PFSK-1 (cell line): ENCODE measurements around the gene CASZ1.

ENCODE experiments used
- FOXP2 ChIP-seq: optimal IDR thresholded peaks from 2 replicates; pipeline ENCODE3; 2011; ENCODE audit warnings: borderline replicate concordance, control low read depth, inconsistent platforms; ENCODE audit not compliant: insufficient read depth; ENCODE audit errors: extremely low read length, extremely low read depth
- POLR2AphosphoS5 ChIP-seq: IDR thresholded peaks from 2 replicates; pipeline ENCODE4 v1.6.1; 2012; ENCODE audit warnings: low read depth, mild to moderate bottlenecking, control low read depth, low read length, moderate library complexity
- REST ChIP-seq, 2 experiments: IDR thresholded peaks; 2 replicates each; pipeline versions ENCODE4 v1.6.1 to v1.8.0; 2011 to 2012; ENCODE audit warnings: low read depth in 2 of 2, low read length in 2 of 2, control low read depth in 1 of 2, inconsistent platforms in 1 of 2, mild to moderate bottlenecking in 1 of 2, moderate library complexity in 1 of 2; ENCODE audit not compliant: insufficient read depth in 1 of 2
- SIN3A ChIP-seq: IDR thresholded peaks from 2 replicates; pipeline ENCODE4 v1.6.1; 2012; ENCODE audit warnings: mild to moderate bottlenecking, low read length, moderate library complexity, borderline replicate concordance; ENCODE audit not compliant: insufficient read depth
- TAF1 ChIP-seq: IDR thresholded peaks from 2 replicates; pipeline ENCODE4 v1.6.1; 2012; ENCODE audit warnings: low read length, control low read depth, borderline replicate concordance; ENCODE audit not compliant: insufficient read depth

The CASZ1 gene

GRCh38 chr1:10772711-10773110 lies 23.7 kb downstream of the CASZ1 start:
- no peak for TF ChIP-seq FOXP2

GRCh38 chr1:10771789-10772188 lies 24.7 kb downstream of the CASZ1 start:
- TF ChIP-seq REST (IDR thresholded peaks at IDR 0.05; ENCODE audit: insufficient read depth in 1 of 2, low read depth in 2 of 2, low read length in 2 of 2) (no peak), TAF1 (no peak), SIN3A (no peak), POLR2AphosphoS5 (no peak), FOXP2 (no peak)

GRCh38 chr1:10768552-10768951 lies 27.9 kb downstream of the CASZ1 start:
- no peak for TF ChIP-seq REST (IDR thresholded peaks at IDR 0.05; ENCODE audit: insufficient read depth in 1 of 2, low read depth in 2 of 2, low read length in 2 of 2)
- TF ChIP-seq POLR2AphosphoS5: no peak
- no peak for TF ChIP-seq SIN3A
- TF ChIP-seq TAF1: no peak
- no peak for TF ChIP-seq FOXP2

GRCh38 chr1:10767282-10767681 lies 29.2 kb downstream of the CASZ1 start:
- no peak for TF ChIP-seq FOXP2
- TF ChIP-seq SIN3A: no peak
- no peak for TF ChIP-seq REST (IDR thresholded peaks at IDR 0.05; ENCODE audit: insufficient read depth in 1 of 2, low read depth in 2 of 2, low read length in 2 of 2)
- no peak for TF ChIP-seq TAF1
- TF ChIP-seq POLR2AphosphoS5: no peak

- TF ChIP-seq SIN3A (no peak), POLR2AphosphoS5 (no peak), TAF1 (no peak), FOXP2 (no peak), REST (IDR thresholded peaks at IDR 0.05; ENCODE audit: insufficient read depth in 1 of 2, low read depth in 2 of 2, low read length in 2 of 2) (no peak)
Observed at GRCh38 chr1:10765734-10766478, 30.5 kb downstream of the CASZ1 start.
